GM11168 (cell line): ENCODE results near the gene FARP1.

Experiments
- in situ Hi-C: fragments of 300-500 bp; cut with MboI; formaldehyde crosslinking; loops from one replicate; pipeline ENCODE4 v1.12.0; 2022; ENCODE audit warnings: low sequenced_read_pairs; ENCODE audit not compliant: unreplicated experiment

Gene FARP1

GRCh38 chr13:98172590-98173422 lies 29.9 kb downstream of the FARP1 start:
- in situ Hi-C loops, result no loop called here

GRCh38 chr13:98173431-98174152 lies 30.7 kb downstream of the FARP1 start:
- in situ Hi-C loops, result no loop called here

DNA sequence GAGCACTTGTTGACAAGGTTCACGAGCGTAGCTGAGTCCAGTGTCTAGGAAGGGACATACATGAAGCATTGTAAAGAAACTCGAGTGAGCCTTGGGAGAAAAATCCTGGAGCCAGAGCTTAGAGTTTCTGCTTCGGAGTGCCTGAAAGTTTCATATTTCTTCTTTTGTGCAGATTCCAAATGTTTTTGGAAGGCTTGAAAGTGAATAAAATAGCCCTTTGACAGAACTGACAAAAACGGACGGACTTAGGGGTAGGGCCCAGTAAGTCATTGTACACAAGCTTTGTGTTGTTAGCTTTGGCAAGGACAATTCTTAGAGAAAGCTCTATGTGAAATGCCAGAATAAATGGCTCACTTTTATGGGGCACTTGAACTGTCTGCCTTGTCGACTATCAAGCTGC lies 31.4 kb downstream of the FARP1 start:
- in situ Hi-C loops, result no loop called here

DNA sequence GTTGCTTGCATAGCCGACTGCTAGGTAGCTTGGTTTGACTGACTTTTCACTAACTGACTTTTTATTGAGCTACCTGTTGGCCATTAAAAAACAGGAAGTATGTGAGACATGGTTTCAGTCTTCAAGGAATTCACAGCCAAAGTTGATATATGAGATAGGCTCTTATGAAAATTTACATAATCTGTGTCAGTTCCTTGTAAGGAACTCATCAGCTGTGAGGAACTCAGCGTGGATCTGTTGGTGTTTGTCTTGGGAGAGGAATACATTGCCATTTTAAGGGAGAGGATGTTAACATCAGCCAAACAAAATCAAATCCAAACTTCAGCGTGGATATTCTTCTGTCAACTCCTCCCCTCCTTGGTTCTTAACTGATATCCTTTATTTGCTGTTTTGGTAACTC lies 32.1 kb downstream of the FARP1 start:
- in situ Hi-C loops, result no loop called here

DNA sequence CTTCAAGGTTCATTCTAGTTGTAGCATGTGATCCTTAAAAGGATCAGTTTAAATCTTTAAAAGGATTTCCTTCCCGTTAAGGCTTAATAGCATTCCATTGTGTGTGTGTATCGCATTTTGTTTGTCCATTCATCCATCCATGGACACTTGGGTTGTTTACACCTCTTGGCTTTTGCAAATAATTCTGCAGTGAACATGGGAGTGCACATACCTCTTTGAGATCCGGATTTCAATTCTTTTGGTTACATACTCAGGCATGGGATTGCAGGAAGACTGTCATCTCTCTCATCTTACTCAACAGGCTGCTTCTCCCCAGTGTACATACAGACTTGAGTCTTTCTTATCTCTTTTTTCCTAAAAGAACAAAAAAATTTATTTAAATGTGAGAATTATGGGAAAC lies 32.9 kb downstream of the FARP1 start:
- in situ Hi-C loops, result no loop called here

GRCh38 chr13:98176777-98177608 lies 34.1 kb downstream of the FARP1 start, which contains the start of gene RNF113B:
Gene RNF113B, minus strand, starts transcription at chr13:98177269. Its CDS starts 33 bp downstream, at chr13:98177236.
- in situ Hi-C loops, result no loop called here

- in situ Hi-C loops, result no loop called here
Measured at GRCh38 chr13:98180092-98180491, 37.2 kb downstream of the FARP1 start.

- in situ Hi-C loops, result no loop called here
Measured at GRCh38 chr13:98181111-98181815, 38.4 kb downstream of the FARP1 start.

GRCh38 chr13:98182153-98182552 lies 39.3 kb downstream of the FARP1 start:
- in situ Hi-C loops, result no loop called here

DNA sequence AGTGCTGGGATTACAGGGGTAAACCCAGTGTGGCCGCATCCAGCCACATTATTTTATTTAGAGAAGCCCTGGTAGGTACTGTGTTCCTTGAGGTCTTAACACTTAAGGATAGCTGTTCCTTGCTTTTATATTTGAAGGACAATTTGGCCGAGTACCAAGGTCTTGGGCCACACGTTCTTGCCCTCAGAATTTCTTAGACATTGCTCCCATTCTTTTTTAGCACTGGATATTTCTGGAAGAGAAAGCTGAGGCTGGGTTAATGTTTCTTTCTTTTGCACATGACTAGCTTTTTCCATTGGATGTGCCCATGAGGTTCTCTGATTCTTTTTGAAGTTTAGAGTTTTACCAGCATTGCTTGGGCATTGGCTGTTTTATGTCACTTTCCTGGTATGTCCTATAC lies 39.7 kb downstream of the FARP1 start:
- in situ Hi-C loops, result no loop called here

DNA sequence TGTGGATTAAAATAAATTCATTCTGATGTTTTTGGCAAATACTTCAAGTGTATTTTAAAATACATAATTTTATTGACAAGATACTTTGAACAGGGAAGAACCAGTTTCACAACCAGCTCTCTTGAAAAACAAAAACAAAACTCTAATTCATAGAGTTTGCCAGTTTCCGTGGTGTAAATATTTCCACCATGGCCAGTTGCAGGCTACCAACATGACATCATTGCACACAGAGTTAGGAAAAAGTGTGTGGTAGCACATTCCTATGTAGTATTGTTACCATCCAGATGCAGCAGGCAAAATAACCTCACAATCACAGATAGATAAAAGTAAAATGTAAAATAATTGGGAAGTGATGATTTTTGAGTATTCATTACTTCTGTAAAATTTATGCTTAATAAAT lies 41.9 kb downstream of the FARP1 start:
- in situ Hi-C loops, result no loop called here

- in situ Hi-C loops, result no loop called here
Measured at GRCh38 chr13:98187155-98187964, 44.5 kb downstream of the FARP1 start.

DNA sequence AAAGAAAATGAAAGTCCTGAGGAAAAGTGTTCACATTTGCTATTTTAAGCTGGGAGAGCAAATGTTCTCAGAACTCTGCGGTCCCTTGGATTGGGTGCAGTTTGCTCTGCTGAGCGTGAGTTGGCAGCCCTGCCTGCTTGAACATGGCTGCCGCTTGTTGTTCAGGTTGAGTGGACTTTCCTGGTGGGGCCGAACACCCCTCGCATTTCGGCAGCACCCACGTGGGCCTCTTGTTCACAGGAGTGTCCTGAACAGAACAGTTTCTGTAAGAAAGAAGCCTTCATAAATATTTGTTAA lies 45.0 kb downstream of the FARP1 start:
- in situ Hi-C loops, result no loop called here

- in situ Hi-C loops, result no loop called here
Measured at GRCh38 chr13:98188544-98189166, 45.8 kb downstream of the FARP1 start.

DNA sequence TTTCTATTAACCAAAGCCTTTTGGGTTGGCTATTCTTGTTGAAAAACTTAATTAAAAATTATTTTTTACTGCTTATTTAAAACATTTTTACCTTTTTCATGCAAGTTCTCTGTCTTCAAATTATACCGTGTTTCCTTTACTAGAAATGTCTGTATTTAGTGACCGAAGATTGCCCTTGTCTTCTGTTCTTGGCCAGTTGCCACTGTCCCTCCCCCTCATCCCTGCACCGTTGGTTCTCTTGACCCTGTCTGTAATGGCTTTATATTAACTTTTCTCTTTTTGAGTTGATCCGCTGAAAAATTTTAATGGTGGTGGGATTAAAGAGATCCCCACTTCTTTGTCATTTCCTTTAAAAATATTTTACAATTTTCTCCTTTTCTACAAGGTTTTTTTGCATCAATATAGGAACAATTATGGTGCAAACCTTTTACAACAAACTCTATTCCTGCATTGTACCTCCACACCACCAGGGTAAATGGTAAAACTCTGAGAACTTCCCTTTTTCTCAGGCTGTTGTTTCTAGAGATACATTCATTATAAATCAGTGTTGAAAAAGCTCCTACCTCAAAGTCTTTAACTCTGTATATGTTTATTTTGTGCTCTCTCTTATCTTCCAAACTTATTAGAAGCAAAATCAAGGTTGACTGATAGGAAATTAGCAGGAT lies 47.1 kb downstream of the FARP1 start:
- in situ Hi-C loops, result no loop called here

DNA sequence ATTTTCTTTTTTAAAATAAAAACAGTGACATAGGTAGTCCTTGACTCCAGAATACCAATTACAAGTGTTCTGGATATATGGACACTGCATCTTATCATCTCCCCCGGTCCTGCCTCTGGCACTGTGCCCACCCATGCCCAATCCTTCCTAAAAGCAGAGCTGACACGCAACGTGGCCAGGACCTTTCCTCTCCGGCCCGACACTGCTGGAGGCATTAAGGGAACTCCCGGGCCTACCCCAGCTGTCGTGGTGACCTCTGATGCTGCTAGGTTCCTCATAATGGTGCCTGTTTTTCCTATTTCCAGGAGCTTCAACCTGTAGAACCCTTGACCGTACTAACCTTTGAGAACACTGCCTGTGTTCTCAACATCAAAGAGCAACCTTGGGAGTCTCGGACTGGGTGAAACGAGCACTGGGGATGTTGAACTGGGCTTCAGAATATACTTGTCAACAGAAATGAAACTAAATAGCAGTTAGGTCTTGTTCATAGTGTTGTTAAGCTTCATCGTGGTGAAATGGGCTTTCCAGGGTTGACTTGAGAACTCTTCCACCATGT lies 48.1 kb downstream of the FARP1 start:
- in situ Hi-C loops, result no loop called here

- in situ Hi-C loops, result no loop called here
Measured at GRCh38 chr13:98192008-98192407, 49.1 kb downstream of the FARP1 start.

- in situ Hi-C loops, result no loop called here
Measured at GRCh38 chr13:98195054-98195791, 52.3 kb downstream of the FARP1 start.
